NCI-H82 treated with DMSO at 0.1 percent for 48 hours (cell line): ENCODE data around the gene DDX3X.
"Not testable (repeated sequence)": the region's sequence is repeated elsewhere in the genome, so short reads cannot be mapped to it uniquely, and the experiment has no call there.

Experiments used
- DNase-seq: peaks from one replicate; lab custom pipeline; 2025; ENCODE audit not compliant: unreplicated experiment; lab: John Stamatoyannopoulos, UW

Gene DDX3X

DNA sequence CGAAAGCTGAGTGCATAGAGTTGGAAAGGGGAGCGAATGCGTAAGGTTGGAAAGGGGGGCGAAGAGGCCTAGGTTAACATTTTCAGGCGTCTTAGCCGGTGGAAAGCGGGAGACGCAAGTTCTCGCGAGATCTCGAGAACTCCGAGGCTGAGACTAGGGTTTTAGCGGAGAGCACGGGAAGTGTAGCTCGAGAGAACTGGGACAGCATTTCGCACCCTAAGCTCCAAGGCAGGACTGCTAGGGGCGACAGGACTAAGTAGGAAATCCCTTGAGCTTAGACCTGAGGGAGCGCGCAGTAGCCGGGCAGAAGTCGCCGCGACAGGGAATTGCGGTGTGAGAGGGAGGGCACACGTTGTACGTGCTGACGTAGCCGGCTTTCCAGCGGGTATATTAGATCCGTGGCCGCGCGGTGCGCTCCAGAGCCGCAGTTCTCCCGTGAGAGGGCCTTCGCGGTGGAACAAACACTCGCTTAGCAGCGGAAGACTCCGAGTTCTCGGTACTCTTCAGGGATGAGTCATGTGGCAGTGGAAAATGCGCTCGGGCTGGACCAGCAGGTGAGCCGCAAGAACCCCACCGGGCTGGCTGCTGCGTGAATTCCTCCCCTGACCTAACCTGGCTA, at the start of gene DDX3X:
Gene DDX3X (plus strand): TSS at position 419 of the 619 bp plus-strand sequence. CDS start 91 bp downstream, at position 510.
- peak; percentile 73 for DNase-seq

DNA sequence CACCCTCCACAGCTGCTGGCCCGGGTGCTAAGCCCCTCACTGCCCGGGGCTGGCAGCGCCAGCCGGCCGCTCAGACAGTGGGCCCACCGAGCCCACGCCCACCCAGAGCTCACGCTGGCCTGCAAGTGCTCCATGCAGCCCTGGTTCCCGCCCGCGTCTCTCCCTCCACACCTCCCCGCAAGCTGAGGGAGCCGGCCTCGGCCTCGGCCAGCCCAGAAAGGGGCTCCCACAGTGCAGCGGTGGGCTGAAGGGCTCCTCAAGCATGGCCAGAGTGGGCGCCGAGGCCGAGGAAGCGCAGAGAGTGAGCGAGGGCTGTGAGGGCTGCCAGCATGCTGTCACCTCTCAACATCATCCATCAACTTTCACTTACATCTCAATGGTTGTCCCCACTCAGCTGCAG, 48.0 kb upstream of the DDX3X start:
- not testable (repeated sequence) for DNase-seq

DNA sequence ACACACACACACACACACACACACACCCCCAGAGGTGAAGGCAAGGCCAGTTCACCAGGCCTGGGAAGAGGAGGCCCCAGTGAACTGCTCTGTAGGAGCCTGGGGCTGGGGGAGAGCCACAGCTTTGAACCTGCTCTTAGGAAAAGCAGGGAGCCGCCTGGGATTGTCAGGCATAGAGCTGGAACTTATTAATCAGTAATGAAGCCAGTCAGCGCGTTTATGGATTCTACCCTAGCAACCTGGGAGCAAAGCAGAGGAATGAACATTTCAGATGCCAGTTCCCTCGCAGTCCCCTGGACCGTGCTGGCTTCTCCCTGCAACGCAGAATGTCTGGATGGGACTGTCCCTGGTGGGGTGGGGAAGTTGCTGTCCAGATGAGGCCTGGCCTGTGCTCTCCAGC, 45.3 kb upstream of the DDX3X start:
- no peak for DNase-seq

DNA sequence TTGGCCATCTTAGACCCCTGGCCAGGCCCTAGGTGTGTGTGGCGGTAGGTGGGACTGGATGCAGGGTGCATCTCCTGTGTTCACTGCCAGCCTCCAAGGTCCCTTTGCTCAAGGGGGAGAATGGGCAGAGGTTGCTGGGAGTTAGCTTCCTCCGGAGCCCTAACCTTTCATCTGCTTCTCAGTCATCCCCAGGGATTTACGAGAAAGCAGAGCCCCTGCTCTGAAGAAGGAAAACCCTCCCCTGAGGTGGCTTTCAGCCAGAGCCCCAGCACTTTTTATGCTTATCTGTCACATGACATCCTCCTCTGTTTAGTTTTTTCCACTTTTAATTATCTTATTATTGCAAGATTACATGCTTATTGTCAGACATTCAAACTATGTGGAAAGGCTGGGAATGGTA, 44.9 kb upstream of the DDX3X start:
- DNase-seq: no peak

DNA sequence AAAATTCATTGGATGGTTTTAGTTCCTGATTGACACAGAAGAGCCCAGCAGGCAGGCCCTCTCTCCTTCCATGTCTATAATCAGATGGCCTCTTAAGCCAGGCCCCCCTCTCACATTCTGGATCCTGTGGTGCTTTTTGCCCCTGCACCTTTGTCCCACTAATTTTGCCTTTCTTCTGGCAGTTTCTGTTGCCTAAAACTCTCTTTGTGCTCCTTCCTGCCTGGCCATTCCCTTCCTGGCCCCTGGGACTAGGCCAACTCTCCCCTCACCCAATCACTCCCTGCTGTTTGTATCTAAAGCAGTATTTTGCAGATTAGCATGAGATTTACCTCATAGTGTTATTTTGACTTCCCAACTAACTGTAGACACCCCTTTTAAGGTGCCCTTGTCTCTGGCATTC, 42.7 kb upstream of the DDX3X start:
- DNase-seq: no peak

DNA sequence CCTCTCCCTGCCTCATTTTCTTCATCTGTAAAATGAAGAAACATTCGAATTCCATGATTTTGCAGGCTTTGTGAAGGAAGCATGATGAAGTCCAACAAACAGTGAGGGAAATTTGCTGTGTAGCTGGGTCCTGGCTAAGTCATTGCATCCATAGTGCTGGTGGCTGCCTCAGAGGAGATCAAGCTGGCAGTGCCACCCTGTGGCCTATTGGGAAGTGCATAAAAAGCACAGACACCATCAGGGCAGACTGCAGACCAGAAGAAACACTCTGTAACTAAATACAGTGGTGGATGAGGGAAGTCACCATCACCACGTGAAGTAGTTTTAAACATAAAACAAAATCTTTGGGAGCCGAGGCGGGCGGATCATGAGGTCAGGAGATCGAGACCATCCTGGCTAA, 40.7 kb upstream of the DDX3X start:
- DNase-seq: no peak

DNA sequence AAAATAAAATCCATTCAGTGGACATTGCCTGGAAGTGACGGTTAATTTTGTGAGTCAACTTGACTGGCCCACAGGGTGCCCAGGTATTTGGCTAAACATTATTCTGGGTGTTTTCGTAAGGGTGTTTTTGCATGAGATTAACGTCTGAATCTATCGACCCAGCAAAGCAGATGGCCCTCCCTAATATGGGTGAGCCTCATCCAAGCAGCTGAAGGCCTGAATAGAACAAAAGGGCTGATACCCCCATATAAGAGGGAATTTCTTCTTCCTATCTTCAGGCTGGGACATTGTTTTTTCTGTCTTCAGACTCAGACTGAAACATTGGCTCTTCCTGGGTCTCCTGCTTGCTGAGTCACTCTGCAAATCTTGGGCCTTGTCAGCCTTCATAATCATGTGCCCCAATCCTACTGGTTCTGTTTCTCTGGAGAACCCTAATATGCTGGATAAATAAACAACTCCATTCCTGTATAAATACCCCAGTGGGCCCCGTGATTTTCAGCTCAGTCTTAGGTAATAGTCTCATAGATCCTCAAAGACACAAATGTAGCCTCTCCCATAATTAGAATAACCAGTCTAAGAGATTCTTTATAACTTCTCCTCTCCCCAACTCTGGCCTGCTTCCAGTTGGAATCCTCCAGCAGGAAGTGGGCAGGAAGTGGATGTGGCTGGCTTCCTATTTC, 33.1 kb upstream of the DDX3X start:
- no peak for DNase-seq

DNA sequence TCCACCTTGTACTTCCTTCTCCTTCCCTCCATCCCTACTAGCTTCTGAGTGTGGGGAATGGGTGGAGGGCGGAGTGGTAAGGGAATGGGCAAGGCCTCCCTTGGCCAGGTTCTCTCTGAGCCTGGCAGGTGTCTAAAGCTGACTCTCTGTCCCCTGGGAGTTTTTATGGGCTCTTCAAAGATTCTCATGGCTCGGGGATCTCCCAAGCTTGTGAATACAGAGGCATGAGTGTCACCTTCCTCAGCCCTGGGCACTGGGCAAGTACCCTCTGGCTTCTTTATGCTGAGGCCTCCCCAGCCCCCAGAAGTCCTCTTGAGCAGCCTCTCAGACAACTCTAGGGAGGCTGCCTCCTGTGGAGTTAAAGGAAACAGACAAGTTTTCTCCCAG, 32.5 kb upstream of the DDX3X start:
- no peak for DNase-seq

DNA sequence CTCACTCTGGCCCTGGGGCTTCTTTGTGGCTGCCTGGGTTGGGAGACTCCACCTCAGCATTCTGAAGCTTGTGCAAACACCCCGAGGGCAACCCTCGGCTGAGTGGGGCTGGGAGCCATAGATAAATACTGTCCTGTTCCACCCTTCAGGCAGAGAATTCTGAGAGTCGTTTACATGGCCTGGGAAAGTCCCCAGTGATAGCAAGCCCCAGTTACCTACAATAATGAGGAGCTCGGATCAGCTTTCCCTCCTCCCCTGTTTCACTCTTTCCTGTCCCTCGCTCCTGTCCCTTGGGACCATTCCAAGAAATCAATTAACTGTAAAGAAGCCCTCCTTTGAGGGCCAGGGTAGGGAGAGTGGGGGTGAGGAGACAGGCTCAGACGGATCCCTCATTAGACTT, 31.6 kb upstream of the DDX3X start:
- DNase-seq: no peak

DNA sequence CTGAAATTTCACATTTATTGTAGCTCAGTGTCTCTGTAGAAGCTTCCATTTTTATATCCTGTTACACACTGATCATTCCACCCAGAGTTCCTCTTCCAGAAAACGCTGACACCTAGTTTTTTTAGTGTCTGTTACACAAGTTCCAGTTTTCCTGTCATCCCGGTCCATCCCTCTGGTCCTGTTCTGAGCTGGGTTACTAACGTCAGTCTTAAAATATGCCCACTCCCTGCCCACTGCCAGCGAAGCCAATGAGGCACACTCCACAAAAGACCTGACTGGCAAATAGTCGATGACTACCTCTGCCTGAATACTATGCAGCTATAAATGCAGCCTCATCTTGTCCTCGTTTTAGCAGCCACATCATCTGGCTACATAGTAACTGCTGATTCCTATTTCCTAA, 30.9 kb upstream of the DDX3X start:
- no peak for DNase-seq

DNA sequence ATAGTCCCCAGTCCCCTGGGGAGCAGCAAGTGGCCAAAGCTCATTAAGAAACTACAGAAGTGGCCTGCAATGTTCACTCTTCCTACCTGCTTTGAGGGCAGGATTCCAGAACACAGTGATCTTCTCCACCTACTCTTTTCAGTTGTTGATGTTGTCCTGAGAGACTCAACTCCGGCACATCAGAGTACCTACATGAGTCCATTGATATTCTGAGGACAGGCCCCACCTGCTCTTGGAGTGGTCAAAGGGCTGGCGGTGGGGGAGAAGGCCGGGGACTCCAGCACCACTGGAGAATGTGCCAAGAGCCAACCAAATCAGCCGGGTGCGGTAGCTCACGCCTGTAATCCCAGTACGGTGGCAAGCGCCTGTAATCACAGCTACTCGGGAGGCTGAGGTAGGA, 29.8 kb upstream of the DDX3X start:
- no peak for DNase-seq

DNA sequence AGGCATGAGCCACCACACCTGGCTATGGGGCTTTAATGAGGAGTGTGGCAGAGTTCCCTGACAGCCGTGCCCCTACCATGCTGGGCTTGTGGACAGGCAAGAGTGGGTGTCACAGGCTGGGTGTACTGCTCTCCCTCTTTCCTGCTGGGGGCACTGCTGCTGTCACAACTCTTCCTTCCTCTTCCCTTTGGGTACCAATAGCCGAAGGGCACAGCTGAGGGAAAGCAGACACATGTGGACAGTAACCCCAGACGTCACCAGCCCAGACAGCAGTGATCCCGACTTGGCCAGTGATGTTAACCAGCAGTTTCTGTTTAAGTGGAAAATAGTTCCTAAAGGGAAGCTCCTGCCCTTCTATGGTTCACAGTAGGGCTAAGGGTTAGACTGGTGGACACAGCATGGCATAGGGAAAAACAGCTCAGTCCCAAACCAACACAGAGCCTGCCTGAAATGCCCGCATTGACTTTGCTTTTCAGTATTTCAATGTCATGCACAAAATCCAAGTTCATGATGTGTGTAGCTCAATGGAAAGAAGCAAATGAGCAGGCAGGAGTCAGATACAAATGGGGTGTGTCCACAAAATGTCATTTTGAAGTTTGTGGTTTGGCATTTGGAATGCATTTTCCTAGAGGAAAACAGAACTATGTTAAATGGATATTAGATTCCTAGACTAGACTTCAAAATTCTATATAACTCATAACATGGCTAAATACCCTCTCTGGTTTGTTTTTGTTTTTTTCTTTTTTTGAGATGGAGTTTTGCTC, 24.9 kb upstream of the DDX3X start:
- no peak for DNase-seq

DNA sequence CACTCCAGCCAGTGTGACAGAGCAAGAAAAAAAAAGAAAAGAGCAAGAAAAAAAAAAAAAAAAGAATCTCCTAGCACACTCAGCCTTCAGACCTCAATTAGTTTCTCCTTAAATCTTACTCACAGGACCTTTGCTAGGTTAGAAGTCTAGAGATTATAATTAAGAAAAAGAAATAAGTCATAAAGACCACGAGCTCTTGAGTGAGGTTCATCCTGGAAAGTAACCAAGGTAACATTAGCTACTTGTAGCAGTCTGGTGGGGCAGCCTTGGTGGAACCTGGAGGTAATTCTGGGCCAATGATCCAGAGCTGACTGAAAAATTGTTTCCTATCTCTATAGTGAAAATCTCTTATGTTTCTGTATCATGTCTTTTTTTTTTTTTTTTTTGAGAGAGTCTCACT, 21.2 kb upstream of the DDX3X start:
- DNase-seq: no peak

DNA sequence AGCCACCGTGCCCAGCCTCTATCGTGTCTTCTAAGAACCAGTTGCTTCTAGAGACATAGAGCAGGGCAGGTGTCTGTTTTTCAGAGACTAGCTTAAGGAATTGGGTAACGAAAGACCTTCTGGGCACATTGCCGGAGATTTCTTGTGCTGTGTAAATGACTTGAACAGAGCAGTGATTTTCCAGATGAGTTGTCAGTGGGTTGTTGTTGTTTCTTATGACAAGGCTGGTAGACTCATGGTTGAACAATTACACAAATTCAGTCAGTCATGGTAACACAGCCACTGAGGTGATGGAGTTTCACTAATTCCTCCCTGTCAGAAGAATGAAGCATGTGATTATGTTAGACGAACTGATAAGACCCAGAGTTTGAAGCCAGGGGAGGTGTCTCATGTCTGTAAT, 20.5 kb upstream of the DDX3X start:
- no peak for DNase-seq

DNA sequence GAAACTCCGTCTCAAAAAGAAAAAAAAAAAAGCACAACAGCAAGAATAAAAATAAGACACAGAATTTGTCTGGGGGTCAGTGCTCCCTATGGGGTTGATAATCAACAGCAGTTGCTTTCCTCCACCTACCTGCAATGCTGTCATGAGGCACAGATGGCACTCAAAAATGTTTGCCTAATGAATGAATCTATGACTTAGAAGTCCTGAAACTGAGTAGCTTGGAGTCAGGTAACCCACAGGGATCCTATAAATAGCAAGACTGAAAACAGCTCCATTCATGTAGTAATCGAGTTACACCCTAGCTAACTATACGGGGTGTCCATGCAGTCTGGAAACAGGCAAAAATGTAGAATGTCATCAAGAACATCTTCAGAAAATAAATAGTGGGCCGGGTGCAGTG, 19.8 kb upstream of the DDX3X start:
- DNase-seq: no peak

DNA sequence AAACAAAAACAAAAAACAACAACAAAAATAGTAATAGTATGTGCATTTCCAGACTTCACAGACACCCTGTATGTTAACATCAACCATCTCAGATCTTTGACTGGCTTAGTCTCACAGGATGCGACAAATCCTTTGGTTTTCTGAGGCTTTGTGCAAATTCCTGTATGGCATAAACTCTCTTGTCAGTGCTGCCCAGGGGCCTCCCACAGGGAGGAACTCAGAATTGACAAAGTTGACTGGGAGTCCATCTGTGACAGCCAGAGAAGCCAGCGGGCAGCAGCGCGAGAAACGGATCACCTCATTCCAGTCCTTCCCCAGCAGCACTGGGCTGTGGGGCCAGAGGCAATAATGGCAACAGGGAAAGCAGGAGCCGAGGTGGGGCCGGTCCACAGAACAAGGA, 19.1 kb upstream of the DDX3X start:
- DNase-seq: no peak

DNA sequence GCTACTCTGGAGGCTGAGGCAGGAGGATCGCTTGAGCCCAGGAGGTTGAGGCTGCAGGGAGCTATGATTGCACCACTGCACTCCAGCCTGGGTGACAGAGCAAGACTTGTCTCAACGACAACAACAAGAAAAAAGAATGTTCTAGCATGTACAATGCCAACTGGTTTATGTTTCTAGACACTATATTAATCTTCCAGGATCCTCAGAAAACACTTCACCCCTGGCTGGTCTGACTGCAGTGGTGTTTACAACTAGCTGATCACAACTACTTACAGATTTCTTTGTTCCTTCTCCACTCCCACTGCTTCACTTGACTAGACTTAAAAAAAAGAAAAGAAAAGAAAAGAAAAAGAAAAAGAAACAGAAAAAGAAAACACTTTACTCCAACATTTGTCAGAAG, 17.7 kb upstream of the DDX3X start:
- not testable (repeated sequence) for DNase-seq

DNA sequence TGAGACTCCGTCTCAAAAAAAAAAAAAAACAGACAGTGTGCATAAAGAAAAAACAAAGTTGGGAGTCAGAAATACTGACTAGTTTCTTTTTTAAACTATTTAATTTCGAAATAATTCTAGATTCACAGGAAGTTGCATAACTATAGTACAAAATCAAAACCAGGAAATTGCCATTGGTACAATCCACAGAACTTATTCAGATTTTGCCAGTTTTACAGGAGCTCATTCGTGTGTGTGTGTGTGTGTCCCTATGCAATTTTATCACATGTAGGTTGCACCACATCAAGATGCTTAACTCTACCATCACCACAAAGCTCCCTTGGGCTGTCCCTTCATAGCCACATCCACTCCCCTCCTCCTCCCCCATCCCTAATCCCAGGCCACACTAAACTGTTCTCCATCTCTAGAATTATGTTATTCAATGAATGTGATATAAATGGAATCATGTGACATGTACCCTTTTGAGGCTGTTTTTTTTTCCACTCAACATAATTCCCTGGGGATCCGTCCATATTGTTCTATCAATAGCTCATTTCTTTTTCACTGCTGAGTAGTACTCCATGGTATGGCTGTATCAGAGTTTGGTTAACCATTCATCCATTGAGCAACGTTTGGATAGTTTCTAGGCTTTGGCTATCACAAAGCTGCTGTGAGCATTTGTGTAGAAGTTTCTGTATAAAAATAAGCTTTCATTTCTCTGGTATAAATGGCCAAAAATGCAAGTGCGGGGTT, 16.3 kb upstream of the DDX3X start:
- DNase-seq: no peak

DNA sequence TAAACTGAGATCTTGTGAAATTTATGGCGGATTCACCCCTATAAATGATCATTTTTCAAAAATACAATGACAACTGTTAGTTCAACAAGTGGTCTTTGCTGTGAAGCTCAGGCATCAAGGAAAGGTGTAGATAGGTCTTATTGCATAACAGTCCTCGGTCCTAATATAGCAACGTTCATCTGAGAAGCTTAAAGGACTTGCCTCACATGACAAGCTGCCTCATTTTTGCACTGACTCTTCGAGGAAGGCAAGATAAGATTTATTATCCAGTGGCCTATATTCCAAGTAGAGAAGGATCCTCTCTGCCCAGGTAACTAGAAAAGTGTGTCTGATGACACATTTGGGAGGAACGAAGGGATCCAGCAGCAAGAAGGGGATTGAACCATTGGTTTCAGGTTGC, 13.6 kb upstream of the DDX3X start:
- no peak for DNase-seq

DNA sequence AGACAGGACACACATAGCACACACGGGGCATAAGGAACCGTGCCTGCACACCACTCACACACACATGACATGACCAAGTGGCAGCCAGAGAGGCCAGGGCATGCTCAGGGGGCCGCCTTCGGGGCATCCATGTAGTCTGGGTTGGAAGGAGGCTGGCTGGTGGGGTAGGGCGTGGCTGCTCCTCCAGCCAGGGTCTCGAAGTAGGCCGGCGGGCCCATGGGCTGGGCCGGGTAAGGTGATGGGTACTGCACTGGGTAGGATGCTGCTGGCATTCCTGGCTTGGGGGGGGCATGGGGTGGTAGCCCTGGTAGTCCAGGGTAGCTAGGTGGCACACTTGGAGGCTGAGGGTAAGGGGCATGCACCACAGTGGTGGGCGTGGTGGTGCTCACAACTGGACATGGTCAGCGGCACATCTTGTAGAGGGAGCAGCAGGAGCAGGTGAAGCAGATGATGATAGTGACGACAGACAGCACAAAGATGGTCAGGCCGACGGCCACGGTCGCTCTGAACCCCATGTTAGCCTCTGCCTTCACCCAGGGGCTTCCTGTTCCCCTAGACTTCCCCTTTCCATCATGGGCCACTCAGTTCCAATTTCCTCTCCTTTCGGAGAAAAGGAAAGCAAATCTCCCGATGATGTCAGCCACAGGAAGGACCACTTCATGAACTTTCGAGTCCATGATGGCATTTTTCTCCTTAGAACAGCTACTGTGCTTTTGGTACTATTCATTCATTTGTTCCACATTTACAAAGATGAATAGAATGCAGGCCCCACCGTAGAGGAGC, 10.9 kb upstream of the DDX3X start:
- no peak for DNase-seq

DNA sequence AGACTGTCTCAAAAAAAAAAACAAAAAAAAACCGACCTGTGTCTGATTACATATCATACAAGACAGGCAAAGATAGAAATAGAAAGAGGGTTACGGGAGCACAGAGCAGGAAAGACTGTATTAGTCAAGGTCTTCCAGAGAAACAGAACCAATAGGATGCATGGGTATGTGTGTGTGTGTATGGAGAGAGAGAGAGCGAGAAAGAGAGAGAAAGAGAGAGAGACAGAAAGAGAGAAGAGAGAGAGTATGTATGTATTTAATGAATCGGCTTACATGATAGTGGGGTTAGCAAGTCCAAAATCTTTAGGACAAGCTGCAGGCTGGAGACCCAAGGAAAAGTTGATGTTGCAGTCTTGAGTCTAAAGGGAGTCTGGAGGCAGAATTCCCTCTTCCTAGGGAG, 7.5 kb upstream of the DDX3X start:
- no peak for DNase-seq
